Activated CD4-positive, alpha-beta T cell treated with anti-CD3 and anti-CD28 coated beads, Interleukin-2, amount 10 ng/mL, durations not matched to agents 24 days and 14 days (primary cell): ENCODE data around the gene CACNA1C. TPM values are rescaled to one million over a fixed set of nuclear protein-coding genes. Genes with fewer than 3 reads are reported as not detected.

Experiments used
- DNase-seq: peaks from one replicate; pipeline ENCODE4 v3.0.0; 2022
- H3K27ac Mint-ChIP-seq: one replicate; pipeline ENCODE4 v1.8.0; 2022; ENCODE audit warnings: mild to moderate bottlenecking, mixed read lengths
- H3K27me3 Mint-ChIP-seq: one replicate; pipeline ENCODE4 v1.8.0; 2022; ENCODE audit warnings: mixed read lengths
- H3K36me3 Mint-ChIP-seq: one replicate; pipeline ENCODE4 v1.8.0; 2022; ENCODE audit warnings: low read depth, mild to moderate bottlenecking, mixed read lengths
- H3K4me1 Mint-ChIP-seq: one replicate; pipeline ENCODE4 v1.8.0; 2021; ENCODE audit warnings: mixed read lengths
- H3K4me3 Mint-ChIP-seq: one replicate; pipeline ENCODE4 v1.8.0; 2022; ENCODE audit warnings: mild to moderate bottlenecking, moderate library complexity, mixed read lengths
- H3K9me3 Mint-ChIP-seq: one replicate; pipeline ENCODE4 v1.8.0; 2021; ENCODE audit warnings: mixed read lengths
- intact Hi-C: fragments of 100-400 bp; cut with micrococcal nuclease; formaldehyde crosslinking; loops from one replicate; pipeline ENCODE4 v1.15.1; 2023
- total RNA-seq: library from RNA; stranded (reverse); gene quantifications from 2 replicates; pipeline ENCODE4 v1.2.3, GENCODE V29; 2022

CACNA1C gene
- total RNA-seq, 1 donor from 2014 or later, result 0.07 TPM

DNA sequence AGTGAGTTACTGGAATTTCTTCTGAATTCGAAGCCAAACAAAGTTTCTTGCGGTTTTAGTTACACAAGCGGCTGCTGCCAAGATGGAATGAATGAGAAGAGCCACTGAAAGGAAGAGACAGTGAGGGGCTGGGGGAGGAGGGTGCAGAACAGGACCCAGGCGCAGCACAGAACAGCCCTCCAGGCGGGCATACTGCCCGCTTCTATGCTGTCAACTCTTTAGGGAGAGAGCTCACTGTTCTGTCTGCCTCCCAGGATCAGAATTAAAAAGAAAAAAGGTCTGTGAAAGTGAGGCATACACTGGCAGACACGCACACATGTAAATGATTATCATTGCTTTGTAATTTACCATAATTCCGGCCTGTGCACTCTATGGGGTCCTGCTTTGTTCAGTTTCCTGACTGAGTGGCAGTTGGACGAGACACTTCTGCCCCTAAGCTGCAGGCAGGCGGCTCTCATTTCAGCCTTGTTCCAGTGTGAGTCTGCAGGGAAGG, 231.6 kb downstream of the CACNA1C start:
- H3K4me3 Mint-ChIP-seq, result no peak overlapping the region
- intact Hi-C loops, result no loop called here
- peaks cover 9% of the 10 kb centered on the region for H3K27me3 Mint-ChIP-seq

GRCh38 chr12:2284857-2285256, 232.1 kb downstream of the CACNA1C start:
- intact Hi-C loops, result no loop called here
- Mint-ChIP-seq H3K4me1 (peaks cover 3% of the 10 kb centered on the region), H3K27me3 (peaks cover 9% of the 10 kb centered on the region), H3K36me3 (no peaks in the 10 kb centered on the region), H3K4me3 (no peak overlapping the region), H3K9me3 (no peaks in the 10 kb centered on the region), H3K27ac (no peak overlapping the region)
- DNase-seq, result peak; percentile 72

More for the DNA sequence above, 231.6 kb downstream of the CACNA1C start:
- Mint-ChIP-seq H3K4me1 (peaks cover 3% of the 10 kb centered on the region), H3K27ac (no peak overlapping the region), H3K9me3 (no peaks in the 10 kb centered on the region), H3K36me3 (no peaks in the 10 kb centered on the region)
- DNase-seq, result no peak

DNA sequence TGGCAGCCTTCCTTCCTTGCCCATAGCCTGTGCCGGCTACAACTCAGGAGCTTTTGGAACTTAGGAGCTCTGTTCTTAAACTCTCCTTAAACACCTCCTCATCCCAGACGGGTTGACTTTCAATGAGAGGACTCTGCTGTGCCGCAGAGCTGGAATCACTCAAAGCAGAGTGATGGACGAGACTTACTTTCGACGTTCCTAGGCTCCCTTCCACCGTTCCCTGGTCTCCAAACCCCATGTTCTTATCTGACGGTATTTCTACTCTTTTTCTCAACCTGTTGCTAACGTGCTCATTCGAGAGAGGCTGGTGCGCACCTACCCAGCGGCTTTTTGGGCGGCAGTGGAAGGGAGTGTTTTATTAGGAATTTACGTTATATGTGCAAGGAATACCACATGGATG, 232.7 kb downstream of the CACNA1C start:
- H3K36me3 Mint-ChIP-seq, result no peaks in the 10 kb centered on the region
- H3K4me3 Mint-ChIP-seq, result no peak overlapping the region
- H3K4me1 Mint-ChIP-seq, result peaks cover 3% of the 10 kb centered on the region
- peaks cover 11% of the 10 kb centered on the region for H3K27me3 Mint-ChIP-seq
- no peak for DNase-seq
- no peak overlapping the region for H3K27ac Mint-ChIP-seq
- no peaks in the 10 kb centered on the region for H3K9me3 Mint-ChIP-seq
- intact Hi-C loops, result no loop called here

DNA sequence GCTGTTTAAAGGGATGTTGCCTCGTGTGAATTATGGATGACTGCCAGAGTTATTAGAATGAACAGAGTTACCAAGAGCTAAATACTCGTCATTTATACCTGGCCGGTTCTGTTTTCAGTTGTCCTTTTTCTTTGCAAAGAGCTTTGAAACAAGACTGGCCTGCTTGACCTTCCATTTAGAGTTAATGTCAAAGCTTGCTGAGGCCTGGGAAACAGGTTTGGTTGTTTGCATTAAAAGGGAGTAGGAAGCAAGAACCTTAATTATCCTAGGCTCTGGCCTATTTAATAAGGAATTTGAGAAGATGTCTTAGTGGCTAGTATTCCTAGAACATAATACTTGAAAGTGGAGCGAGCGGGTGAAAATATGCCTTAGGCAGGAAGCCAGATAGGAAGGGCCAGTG, 233.3 kb downstream of the CACNA1C start:
- Mint-ChIP-seq H3K27ac (no peak overlapping the region), H3K4me3 (no peak overlapping the region), H3K4me1 (peaks cover 3% of the 10 kb centered on the region), H3K27me3 (peaks cover 11% of the 10 kb centered on the region), H3K36me3 (no peaks in the 10 kb centered on the region), H3K9me3 (no peaks in the 10 kb centered on the region)
- intact Hi-C loops, result no loop called here
- no peak for DNase-seq

GRCh38 chr12:2286461-2287131, 233.8 kb downstream of the CACNA1C start:
- no peak for DNase-seq
- no peaks in the 10 kb centered on the region for H3K36me3 Mint-ChIP-seq
- peaks cover 3% of the 10 kb centered on the region for H3K4me1 Mint-ChIP-seq
- intact Hi-C loops, result no loop called here
- H3K4me3 Mint-ChIP-seq, result no peak overlapping the region
- H3K27me3 Mint-ChIP-seq, result peaks cover 11% of the 10 kb centered on the region
- H3K9me3 Mint-ChIP-seq, result no peaks in the 10 kb centered on the region
- no peak overlapping the region for H3K27ac Mint-ChIP-seq

DNA sequence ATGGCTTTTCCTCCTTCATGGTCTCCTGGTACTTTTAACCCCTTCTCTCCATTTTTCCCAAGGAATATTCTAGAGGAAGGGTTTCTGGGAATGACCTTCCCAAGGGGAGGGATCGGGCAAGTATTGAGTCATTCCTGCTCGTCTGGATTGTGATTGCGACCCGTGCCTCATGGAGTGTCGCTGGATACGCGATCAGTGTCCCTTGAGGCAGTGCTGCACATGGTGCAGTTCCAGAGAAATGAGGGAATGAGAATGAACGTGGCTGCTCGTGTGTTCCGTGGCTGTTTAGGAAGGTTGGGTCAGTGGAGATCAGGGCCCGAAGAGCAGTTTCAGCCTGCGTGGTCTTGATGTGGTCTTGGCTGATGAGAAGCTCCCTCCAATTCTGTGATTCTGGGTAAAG, 234.4 kb downstream of the CACNA1C start:
- H3K36me3 Mint-ChIP-seq, result no peaks in the 10 kb centered on the region
- intact Hi-C loops, result no loop called here
- no peaks in the 10 kb centered on the region for H3K9me3 Mint-ChIP-seq

GRCh38 chr12:2287589-2287988, 234.8 kb downstream of the CACNA1C start:
- no peak overlapping the region for H3K27ac Mint-ChIP-seq
- H3K36me3 Mint-ChIP-seq, result no peaks in the 10 kb centered on the region
- H3K4me3 Mint-ChIP-seq, result no peak overlapping the region
- peaks cover 8% of the 10 kb centered on the region for H3K27me3 Mint-ChIP-seq
- H3K9me3 Mint-ChIP-seq, result no peaks in the 10 kb centered on the region
- no peak for DNase-seq
- intact Hi-C loops, result no loop called here
- H3K4me1 Mint-ChIP-seq, result peaks cover 3% of the 10 kb centered on the region

More for the DNA sequence above, 234.4 kb downstream of the CACNA1C start:
- Mint-ChIP-seq H3K27me3 (peaks cover 8% of the 10 kb centered on the region), H3K27ac (no peak overlapping the region), H3K4me3 (no peak overlapping the region), H3K4me1 (peaks cover 3% of the 10 kb centered on the region)
- no peak for DNase-seq

DNA sequence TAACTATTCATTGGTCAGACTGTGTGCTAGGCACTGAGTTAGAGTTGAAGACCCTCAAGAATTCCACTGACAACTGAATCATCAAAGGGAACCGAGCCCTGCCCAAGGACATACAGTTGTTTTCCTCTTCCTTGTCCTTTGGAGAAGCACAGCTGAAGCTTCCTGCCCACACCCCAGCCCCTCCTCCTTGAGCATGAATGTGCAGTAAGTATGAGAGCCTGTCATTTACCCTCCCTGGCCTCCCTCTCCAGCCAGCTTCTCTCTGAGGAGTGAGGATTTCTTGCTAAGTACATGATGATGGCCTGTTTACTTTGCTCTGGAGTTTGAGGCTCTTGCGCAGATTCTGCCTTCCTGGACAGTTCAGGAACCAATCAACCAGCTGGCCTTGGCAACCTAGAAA, 235.2 kb downstream of the CACNA1C start:
- H3K9me3 Mint-ChIP-seq, result no peaks in the 10 kb centered on the region
- no peaks in the 10 kb centered on the region for H3K36me3 Mint-ChIP-seq
- H3K4me3 Mint-ChIP-seq, result no peak overlapping the region
- DNase-seq, result no peak
- H3K4me1 Mint-ChIP-seq, result peaks cover 3% of the 10 kb centered on the region
- intact Hi-C loops, result no loop called here
- no peak overlapping the region for H3K27ac Mint-ChIP-seq
- H3K27me3 Mint-ChIP-seq, result peaks cover 8% of the 10 kb centered on the region

GRCh38 chr12:2288471-2288870, 235.7 kb downstream of the CACNA1C start:
- peaks cover 8% of the 10 kb centered on the region for H3K27me3 Mint-ChIP-seq
- H3K36me3 Mint-ChIP-seq, result no peaks in the 10 kb centered on the region
- H3K9me3 Mint-ChIP-seq, result no peaks in the 10 kb centered on the region
- peaks cover 3% of the 10 kb centered on the region for H3K4me1 Mint-ChIP-seq
- no peak for DNase-seq
- no peak overlapping the region for H3K27ac Mint-ChIP-seq
- intact Hi-C loops, result no loop called here
- H3K4me3 Mint-ChIP-seq, result no peak overlapping the region

- H3K27me3 Mint-ChIP-seq, result peaks cover 7% of the 10 kb centered on the region
- H3K36me3 Mint-ChIP-seq, result no peaks in the 10 kb centered on the region
- H3K9me3 Mint-ChIP-seq, result no peaks in the 10 kb centered on the region
- peaks cover 3% of the 10 kb centered on the region for H3K4me1 Mint-ChIP-seq
- intact Hi-C loops, result no loop called here
- H3K4me3 Mint-ChIP-seq, result no peak overlapping the region
- H3K27ac Mint-ChIP-seq, result no peak overlapping the region
- no peak for DNase-seq
These were observed 236.1 kb downstream of the CACNA1C start for GRCh38 chr12:2288875-2289274.

DNA sequence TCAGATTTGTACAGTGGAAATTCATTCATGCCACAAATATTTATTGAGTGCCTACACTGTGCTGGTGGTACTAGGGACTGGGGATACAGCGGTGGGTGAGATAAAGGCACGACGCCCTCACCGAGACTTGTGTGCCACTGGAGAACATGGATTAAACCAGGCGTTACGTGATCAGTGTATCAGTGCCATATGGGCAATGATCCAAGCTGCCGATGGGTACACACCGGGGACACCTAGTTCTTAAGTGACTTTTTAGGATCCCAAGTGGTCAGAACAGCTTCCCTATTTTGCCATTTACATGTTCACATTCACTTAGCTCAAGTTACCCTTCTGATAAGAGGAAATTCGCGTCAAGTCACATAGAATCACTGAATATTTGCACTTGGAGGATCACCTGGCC, 236.7 kb downstream of the CACNA1C start:
- Mint-ChIP-seq H3K27ac (no peak overlapping the region), H3K27me3 (peaks cover 3% of the 10 kb centered on the region), H3K4me1 (no peaks in the 10 kb centered on the region), H3K9me3 (no peaks in the 10 kb centered on the region), H3K36me3 (no peaks in the 10 kb centered on the region), H3K4me3 (no peak overlapping the region)
- DNase-seq, result no peak
- intact Hi-C loops, result no loop called here

GRCh38 chr12:2290091-2290490, 237.3 kb downstream of the CACNA1C start:
- Mint-ChIP-seq H3K9me3 (no peaks in the 10 kb centered on the region), H3K27me3 (peaks cover 1% of the 10 kb centered on the region), H3K27ac (no peak overlapping the region), H3K4me3 (no peak overlapping the region), H3K4me1 (peaks cover 4% of the 10 kb centered on the region), H3K36me3 (no peaks in the 10 kb centered on the region)
- intact Hi-C loops, result no loop called here
- DNase-seq, result no peak

GRCh38 chr12:2290516-2291065, 237.8 kb downstream of the CACNA1C start:
- Mint-ChIP-seq H3K4me1 (peaks cover 6% of the 10 kb centered on the region), H3K9me3 (no peaks in the 10 kb centered on the region), H3K27me3 (peaks cover 1% of the 10 kb centered on the region), H3K27ac (no peak overlapping the region), H3K36me3 (no peaks in the 10 kb centered on the region), H3K4me3 (no peak overlapping the region)
- intact Hi-C loops, result no loop called here
- no peak for DNase-seq

GRCh38 chr12:2291182-2291832, 238.5 kb downstream of the CACNA1C start:
- intact Hi-C loops, result no loop called here

More at GRCh38 chr12:2291182-2291832, 238.5 kb downstream of the CACNA1C start:
- Mint-ChIP-seq H3K4me1 (peaks cover 6% of the 10 kb centered on the region), H3K4me3 (no peak overlapping the region), H3K27ac (no peak overlapping the region), H3K36me3 (no peaks in the 10 kb centered on the region), H3K9me3 (no peaks in the 10 kb centered on the region), H3K27me3 (peaks cover 1% of the 10 kb centered on the region)
- peak; percentile 82 for DNase-seq
